H9 (cell line): ENCODE data around the gene KRTAP10-12. TPM values are rescaled to one million over a fixed set of nuclear protein-coding genes. Genes with fewer than 3 reads are reported as not detected.
A peak's percentile ranks its signal among the peaks of the same experiment; 100 is the strongest.

Experiments
- DNase-seq: peaks from one replicate; pipeline ENCODE4 v3.0.0-alpha.2; 2017
- H2AFZ ChIP-seq: one replicate; pipeline ENCODE4 v1.6.1; 2013; ENCODE audit warnings: mild to moderate bottlenecking, low read length, control low read depth, moderate library complexity
- H2AK5ac ChIP-seq: 2 replicates; pipeline ENCODE4 v1.6.1; 2013; ENCODE audit warnings: low read length, control low read depth, mixed read lengths; ENCODE audit not compliant: insufficient read length
- H2BK120ac ChIP-seq: one replicate; pipeline ENCODE4 v1.6.1; 2013; ENCODE audit warnings: low read depth, mild to moderate bottlenecking, low read length, control low read depth, inconsistent platforms; ENCODE audit not compliant: poor library complexity, severe bottlenecking
- H2BK12ac ChIP-seq: 2 replicates; pipeline ENCODE4 v1.6.1; 2013; ENCODE audit warnings: low read length, control low read depth, mixed read lengths, low read depth; ENCODE audit not compliant: insufficient read length
- H2BK15ac ChIP-seq: 2 replicates; pipeline ENCODE4 v1.6.1; 2013; ENCODE audit warnings: low read depth, low read length, control low read depth
- H2BK20ac ChIP-seq: one replicate; pipeline ENCODE4 v1.6.1; 2013; ENCODE audit warnings: low read depth, mild to moderate bottlenecking, low read length, control low read depth, inconsistent platforms; ENCODE audit not compliant: poor library complexity, severe bottlenecking
- H2BK5ac ChIP-seq: 2 replicates; pipeline ENCODE4 v1.6.1; 2013; ENCODE audit warnings: low read length, control low read depth, mixed read lengths; ENCODE audit not compliant: insufficient read length
- H3K14ac ChIP-seq: 2 replicates; pipeline ENCODE4 v1.6.1; 2013; ENCODE audit warnings: low read length, control low read depth; ENCODE audit not compliant: insufficient read depth
- H3K18ac ChIP-seq: 2 replicates; pipeline ENCODE4 v1.6.1; 2013; ENCODE audit warnings: low read depth, mild to moderate bottlenecking, mixed read lengths, low read length, control low read depth; ENCODE audit not compliant: insufficient read length
- H3K23ac ChIP-seq: 2 replicates; pipeline ENCODE4 v1.6.1; 2013; ENCODE audit warnings: low read length, control low read depth, mixed read lengths, low read depth; ENCODE audit not compliant: insufficient read length
- H3K23me2 ChIP-seq: 2 replicates; pipeline ENCODE4 v1.6.1; 2013; ENCODE audit warnings: low read depth, mild to moderate bottlenecking, mixed read lengths, low read length, control low read depth; ENCODE audit not compliant: insufficient read length, poor library complexity, severe bottlenecking
- H3K27ac ChIP-seq: 2 replicates; pipeline ENCODE4 v1.5.1; 2013; ENCODE audit warnings: low read length, control low read depth, mixed read lengths, low read depth; ENCODE audit not compliant: insufficient read length
- H3K27me3 ChIP-seq: 2 replicates; pipeline ENCODE4 v1.6.1; 2013; ENCODE audit warnings: low read length, control low read depth, inconsistent platforms; ENCODE audit not compliant: insufficient read depth
- H3K4ac ChIP-seq: 2 replicates; pipeline ENCODE4 v1.6.1; 2013; ENCODE audit warnings: low read depth, mild to moderate bottlenecking, control low read depth, inconsistent platforms, low read length, moderate library complexity
- H3K4me1 ChIP-seq: 2 replicates; pipeline ENCODE4 v1.6.1; 2013; ENCODE audit warnings: low read length, control low read depth, inconsistent platforms; ENCODE audit not compliant: insufficient read depth
- H3K4me2 ChIP-seq: 2 replicates; pipeline ENCODE4 v1.6.1; 2013; ENCODE audit warnings: low read length, control low read depth, mixed read lengths; ENCODE audit not compliant: insufficient read length, insufficient read depth
- H3K56ac ChIP-seq: 2 replicates; pipeline ENCODE4 v1.6.1; 2013; ENCODE audit warnings: low read depth, mild to moderate bottlenecking, mixed read lengths, low read length, control low read depth; ENCODE audit not compliant: insufficient read length
- H3K79me1 ChIP-seq: 2 replicates; pipeline ENCODE4 v1.6.1; 2013; ENCODE audit warnings: low read depth, mild to moderate bottlenecking, moderate library complexity, low read length, control low read depth, inconsistent platforms; ENCODE audit not compliant: insufficient read depth, poor library complexity, severe bottlenecking
- H3K79me2 ChIP-seq: 2 replicates; pipeline ENCODE4 v1.6.1; 2013; ENCODE audit warnings: low read length, control low read depth, inconsistent platforms; ENCODE audit not compliant: insufficient read depth
- H3K9ac ChIP-seq: 2 replicates; pipeline ENCODE4 v1.6.1; 2013; ENCODE audit warnings: low read length, control low read depth, mixed read lengths; ENCODE audit not compliant: insufficient read length; ENCODE audit errors: extremely low read depth
- H3K9me3 ChIP-seq: one replicate; pipeline ENCODE4 v1.6.1; 2013; ENCODE audit warnings: low read depth, low read length, inconsistent platforms; ENCODE audit not compliant: control insufficient read depth
- H3T11ph ChIP-seq: one replicate; pipeline ENCODE4 v1.6.1; 2013; ENCODE audit warnings: mild to moderate bottlenecking, low read length, control low read depth, inconsistent platforms
- H4K20me1 ChIP-seq: one replicate; pipeline ENCODE4 v1.6.1; 2013; ENCODE audit not compliant: control insufficient read depth, insufficient read length, insufficient read depth
- H4K5ac ChIP-seq: 2 replicates; pipeline ENCODE4 v1.6.1; 2013; ENCODE audit warnings: low read depth, mild to moderate bottlenecking, mixed read lengths, low read length, control low read depth; ENCODE audit not compliant: insufficient read length
- H4K8ac ChIP-seq: replicated peaks from 2 replicates; pipeline ENCODE4 v1.6.1; 2013; ENCODE audit warnings: low read length, control low read depth, mixed read lengths, low read depth; ENCODE audit not compliant: insufficient read length
- H4K91ac ChIP-seq: 2 replicates; pipeline ENCODE4 v1.6.1; 2013; ENCODE audit warnings: low read depth, mild to moderate bottlenecking, moderate library complexity, mixed read lengths, low read length, control low read depth; ENCODE audit not compliant: insufficient read length
- H3K27ac Mint-ChIP-seq, 3 experiments: 2 replicates in 2 of 3; 3 replicates in 1 of 3; pipeline ENCODE4 v1.8.0; 2020 to 2021; ENCODE audit warnings: mixed read lengths in 3 of 3, mild to moderate bottlenecking in 1 of 3, moderate library complexity in 1 of 3
- H3K27me3 Mint-ChIP-seq: 2 replicates; pipeline ENCODE4 v1.8.0; 2021; ENCODE audit warnings: low read depth, mild to moderate bottlenecking, moderate library complexity, mixed read lengths
- H3K36me3 Mint-ChIP-seq, 3 experiments: 2 replicates in 2 of 3; 3 replicates in 1 of 3; pipeline ENCODE4 v1.8.0; 2020 to 2021; ENCODE audit warnings: low read depth in 3 of 3, mixed read lengths in 3 of 3; ENCODE audit not compliant: insufficient read depth in 1 of 3
- H3K4me1 Mint-ChIP-seq, 2 experiments: 2 replicates each; pipeline ENCODE4 v1.8.0; 2020; ENCODE audit warnings: mixed read lengths in 2 of 2
- H3K4me3 Mint-ChIP-seq, 2 experiments: 2 replicates in 1 of 2; 3 replicates in 1 of 2; pipeline ENCODE4 v1.8.0; 2020 to 2021; ENCODE audit warnings: mild to moderate bottlenecking in 2 of 2, mixed read lengths in 2 of 2, moderate library complexity in 1 of 2
- H3K9me3 Mint-ChIP-seq, 2 experiments: 2 replicates in 1 of 2; 3 replicates in 1 of 2; pipeline ENCODE4 v1.8.0; 2020; ENCODE audit warnings: mild to moderate bottlenecking in 2 of 2, mixed read lengths in 2 of 2, moderate library complexity in 1 of 2
- CTCF ChIP-seq: fragments of 200-600 bp; sonication (generic); conservative IDR thresholded peaks from 3 replicates; pipeline ENCODE4 v1.8.0; 2021; ENCODE audit warnings: antibody characterized with exemption, mild to moderate bottlenecking
- WGBS: extraction: QIAGEN DNeasy Blood & Tissue Kit; methylation state at CpG from one replicate; pipeline ENCODE4 v1.1.7; 2013; ENCODE audit warnings: missing lambda C conversion rate, low lambda C conversion rate, mixed read lengths; ENCODE audit not compliant: insufficient read length; ENCODE audit errors: extremely low coverage; 5-methylcytosine and 5-hydroxymethylcytosine counted together
- total RNA-seq: library from RNA; stranded (reverse); gene quantifications from 2 replicates; pipeline ENCODE4 v1.2.1, GENCODE V29; 2021

Gene KRTAP10-12
- total RNA-seq, 1 experiment from 2014 or later = not detected

- peaks cover 0 to 10% (median 2%) of the 10 kb centered on the region in 3 experiments; a peak in 3 of 7 replicates for H3K36me3 Mint-ChIP-seq
- Histone ChIP-seq H3T11ph (no peak overlapping the region), H3K79me1 (no peaks in the 10 kb centered on the region), H2BK15ac (no peak overlapping the region), H2BK5ac (no peak overlapping the region), H4K5ac (no peak overlapping the region), H3K9me3 (no peaks in the 10 kb centered on the region), H3K18ac (no peak overlapping the region), H4K8ac (no peak overlapping the region), H3K56ac (no peak overlapping the region), H3K79me2 (no peaks in the 10 kb centered on the region), H2BK20ac (no peak overlapping the region), H3K4ac (no peak overlapping the region), H3K23ac (no peak overlapping the region), H3K4me1 (no peaks in the 10 kb centered on the region), H4K20me1 (no peaks in the 10 kb centered on the region), H2BK120ac (no peak overlapping the region), H4K91ac (no peak overlapping the region), H3K14ac (0 out of 2 replicates have a peak overlapping the region, but pooled peaks have one; percentile 10), H3K23me2 (no peaks in the 10 kb centered on the region), H3K9ac (no peak overlapping the region), H2BK12ac (no peak overlapping the region), H3K27ac (no peak overlapping the region), H3K4me2 (no peak overlapping the region), H3K27me3 (no peaks in the 10 kb centered on the region), H2AK5ac (no peak overlapping the region), H2AFZ (no peak overlapping the region)
- H3K27ac Mint-ChIP-seq = peak overlapping the region in 1 of 3 experiments; percentile 62; a peak in 1 of 7 replicates
- peaks cover 12% of the 10 kb centered on the region for H3K27me3 Mint-ChIP-seq
- DNase-seq = peak; percentile 27
- peak overlapping the region in 1 of 2 experiments; percentile 6; a peak in 2 of 5 replicates for H3K4me3 Mint-ChIP-seq
- peaks cover 59 to 62% of the 10 kb centered on the region in 2 experiments for H3K4me1 Mint-ChIP-seq
- no peaks in the 10 kb centered on the region for H3K9me3 Mint-ChIP-seq
- no CpG with 5 or more reads among the region's 6 CpGs for WGBS
- TF ChIP-seq CTCF = no peak
Observed at GRCh38 chr21:44735821-44736220, 38.8 kb downstream of the KRTAP10-12 start.
